ENCODE data around the gene RHOC.

DNA sequence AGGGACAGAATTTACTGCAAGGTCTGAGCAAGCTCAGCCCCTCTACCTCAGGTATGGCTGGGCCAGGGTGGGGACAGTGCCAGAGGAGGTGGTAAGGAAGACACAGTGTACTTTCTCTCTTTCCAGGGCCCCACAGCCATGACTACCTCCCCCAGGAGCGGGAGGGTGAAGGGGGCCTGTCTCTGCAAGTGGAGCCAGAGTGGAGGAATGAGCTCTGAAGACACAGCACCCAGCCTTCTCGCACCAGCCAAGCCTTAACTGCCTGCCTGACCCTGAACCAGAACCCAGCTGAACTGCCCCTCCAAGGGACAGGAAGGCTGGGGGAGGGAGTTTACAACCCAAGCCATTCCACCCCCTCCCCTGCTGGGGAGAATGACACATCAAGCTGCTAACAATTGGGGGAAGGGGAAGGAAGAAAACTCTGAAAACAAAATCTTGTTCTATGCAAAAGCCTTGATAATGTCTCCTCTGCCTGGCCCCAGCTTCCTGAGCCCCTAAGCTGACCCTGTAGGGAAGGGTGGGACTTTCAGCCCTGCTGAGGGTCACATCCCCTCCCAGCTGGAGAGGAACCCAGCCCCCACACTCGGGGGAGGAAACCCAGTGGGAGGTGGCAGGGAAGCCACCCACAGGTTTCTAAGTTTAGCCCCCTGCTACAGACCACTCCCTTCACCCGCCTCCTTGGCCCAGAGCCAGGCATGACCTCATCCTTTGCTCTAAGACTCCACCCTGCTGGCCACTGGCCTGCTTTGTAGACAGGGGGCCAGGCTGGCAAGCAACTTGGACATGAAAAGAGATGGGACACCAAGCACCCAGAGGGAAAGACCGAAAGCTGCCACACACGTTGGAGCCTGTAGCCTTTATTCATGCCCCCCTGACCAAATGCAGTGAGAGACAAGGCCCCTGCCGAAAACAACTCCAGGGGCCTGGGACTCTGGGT is 6.4 kb downstream of the RHOC start:
- TF ChIP-seq, protein P1, sequence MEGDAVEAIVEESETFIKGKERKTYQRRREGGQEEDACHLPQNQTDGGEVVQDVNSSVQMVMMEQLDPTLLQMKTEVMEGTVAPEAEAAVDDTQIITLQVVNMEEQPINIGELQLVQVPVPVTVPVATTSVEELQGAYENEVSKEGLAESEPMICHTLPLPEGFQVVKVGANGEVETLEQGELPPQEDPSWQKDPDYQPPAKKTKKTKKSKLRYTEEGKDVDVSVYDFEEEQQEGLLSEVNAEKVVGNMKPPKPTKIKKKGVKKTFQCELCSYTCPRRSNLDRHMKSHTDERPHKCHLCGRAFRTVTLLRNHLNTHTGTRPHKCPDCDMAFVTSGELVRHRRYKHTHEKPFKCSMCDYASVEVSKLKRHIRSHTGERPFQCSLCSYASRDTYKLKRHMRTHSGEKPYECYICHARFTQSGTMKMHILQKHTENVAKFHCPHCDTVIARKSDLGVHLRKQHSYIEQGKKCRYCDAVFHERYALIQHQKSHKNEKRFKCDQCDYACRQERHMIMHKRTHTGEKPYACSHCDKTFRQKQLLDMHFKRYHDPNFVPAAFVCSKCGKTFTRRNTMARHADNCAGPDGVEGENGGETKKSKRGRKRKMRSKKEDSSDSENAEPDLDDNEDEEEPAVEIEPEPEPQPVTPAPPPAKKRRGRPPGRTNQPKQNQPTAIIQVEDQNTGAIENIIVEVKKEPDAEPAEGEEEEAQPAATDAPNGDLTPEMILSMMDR (conservative IDR thresholded peaks at IDR 0.05), result no peak
- TF ChIP-seq ZFX (IDR thresholded peaks at IDR 0.05), result no peak
